Activated naive CD4-positive, alpha-beta T cell treated with anti-CD3 and anti-CD28 coated beads, Interleukin-2, amount 50 U/mL, for 24 hours (primary cell): ENCODE results near the gene GDE1.
"Not testable (repeated sequence)": the region's sequence is repeated elsewhere in the genome, so short reads cannot be mapped to it uniquely, and the experiment has no call there.

Source experiments
- H3K27ac Mint-ChIP-seq: one replicate; pipeline ENCODE4 v1.8.0; 2021; ENCODE audit warnings: mild to moderate bottlenecking, mixed read lengths
- H3K27me3 Mint-ChIP-seq: one replicate; pipeline ENCODE4 v1.8.0; 2021; ENCODE audit warnings: mixed read lengths
- H3K36me3 Mint-ChIP-seq: one replicate; pipeline ENCODE4 v1.8.0; 2021; ENCODE audit warnings: mixed read lengths
- H3K4me1 Mint-ChIP-seq: one replicate; pipeline ENCODE4 v1.8.0; 2021; ENCODE audit warnings: mixed read lengths
- H3K4me3 Mint-ChIP-seq: one replicate; pipeline ENCODE4 v1.8.0; 2021; ENCODE audit warnings: mild to moderate bottlenecking, mixed read lengths
- H3K9me3 Mint-ChIP-seq: one replicate; pipeline ENCODE4 v1.8.0; 2021; ENCODE audit warnings: mixed read lengths

Gene GDE1, protein sequence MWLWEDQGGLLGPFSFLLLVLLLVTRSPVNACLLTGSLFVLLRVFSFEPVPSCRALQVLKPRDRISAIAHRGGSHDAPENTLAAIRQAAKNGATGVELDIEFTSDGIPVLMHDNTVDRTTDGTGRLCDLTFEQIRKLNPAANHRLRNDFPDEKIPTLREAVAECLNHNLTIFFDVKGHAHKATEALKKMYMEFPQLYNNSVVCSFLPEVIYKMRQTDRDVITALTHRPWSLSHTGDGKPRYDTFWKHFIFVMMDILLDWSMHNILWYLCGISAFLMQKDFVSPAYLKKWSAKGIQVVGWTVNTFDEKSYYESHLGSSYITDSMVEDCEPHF

DNA sequence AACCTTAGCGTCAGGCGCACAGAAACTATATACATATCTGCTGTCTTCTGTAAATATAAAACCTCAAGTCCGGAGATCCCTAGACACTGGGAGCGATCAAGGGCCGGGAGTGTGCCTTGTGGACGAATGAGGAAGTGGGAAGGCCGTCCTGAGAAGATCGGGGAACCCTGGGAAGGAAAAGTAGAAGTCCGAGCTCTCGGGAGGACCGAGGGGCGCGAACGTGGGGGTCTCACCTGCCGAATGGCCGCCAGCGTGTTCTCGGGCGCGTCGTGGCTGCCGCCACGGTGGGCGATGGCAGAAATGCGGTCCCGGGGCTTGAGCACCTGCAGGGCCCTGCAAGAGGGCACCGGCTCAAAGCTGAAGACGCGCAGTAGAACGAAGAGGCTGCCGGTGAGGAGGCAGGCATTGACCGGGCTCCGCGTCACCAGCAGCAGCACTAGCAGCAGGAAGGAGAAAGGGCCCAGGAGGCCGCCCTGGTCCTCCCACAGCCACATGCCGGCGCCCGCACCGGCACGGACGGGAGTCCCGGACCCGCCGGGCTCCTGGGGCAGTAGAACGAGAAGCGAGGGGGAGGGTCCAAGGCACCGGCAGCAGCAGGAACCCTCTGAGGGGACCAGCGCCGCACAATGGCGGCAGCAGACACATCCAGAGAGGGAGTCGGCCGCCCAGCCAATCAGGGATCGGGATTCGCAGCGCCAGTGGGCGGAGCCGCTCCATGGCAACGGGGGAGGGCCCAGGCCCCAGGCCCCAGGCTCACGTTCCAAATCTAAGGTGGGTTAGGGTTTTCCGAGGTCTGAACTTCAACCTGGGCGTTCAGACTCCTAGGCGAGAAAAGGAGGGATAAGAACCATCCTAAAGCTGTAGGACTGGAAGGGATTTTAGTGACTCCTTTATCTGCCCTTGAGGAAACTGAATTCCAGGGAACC lies at the start of gene GDE1:
GDE1 (minus strand) TSS at position 628 of the 926 bp plus-strand sequence; CDS start at position 494, 134 bp downstream.
- Mint-ChIP-seq H3K4me1 (peaks cover 64% of the 10 kb centered on the region), H3K4me3 (peak within 1 kb of the TSS; percentile 95), H3K27me3 (no peaks in the 10 kb centered on the region)

GRCh38 chr16:19567560-19567959 lies 45.7 kb upstream of the GDE1 start:
- Mint-ChIP-seq H3K4me1 (no peaks in the 10 kb centered on the region), H3K27me3 (no peaks in the 10 kb centered on the region), H3K36me3 (peaks cover 5% of the 10 kb centered on the region), H3K9me3 (no peaks in the 10 kb centered on the region), H3K27ac (no peak overlapping the region), H3K4me3 (no peak overlapping the region)

More for the DNA sequence above, at the start of gene GDE1:
- H3K9me3 Mint-ChIP-seq, result no peaks in the 10 kb centered on the region
- H3K27ac Mint-ChIP-seq, result peak within 1 kb of the TSS; percentile 96
- H3K36me3 Mint-ChIP-seq, result peaks cover 4% of the 10 kb centered on the region

GRCh38 chr16:19566362-19566761 lies 44.5 kb upstream of the GDE1 start:
- Mint-ChIP-seq H3K27ac (no peak overlapping the region), H3K9me3 (no peaks in the 10 kb centered on the region), H3K27me3 (no peaks in the 10 kb centered on the region), H3K36me3 (peaks cover 5% of the 10 kb centered on the region), H3K4me1 (peaks cover 6% of the 10 kb centered on the region), H3K4me3 (no peak overlapping the region)

- Mint-ChIP-seq H3K4me3 (no peak overlapping the region), H3K27ac (no peak overlapping the region), H3K36me3 (peaks cover 5% of the 10 kb centered on the region), H3K4me1 (peaks cover 9% of the 10 kb centered on the region), H3K9me3 (no peaks in the 10 kb centered on the region), H3K27me3 (no peaks in the 10 kb centered on the region)
Observed at GRCh38 chr16:19563377-19563776, 41.5 kb upstream of the GDE1 start.

DNA sequence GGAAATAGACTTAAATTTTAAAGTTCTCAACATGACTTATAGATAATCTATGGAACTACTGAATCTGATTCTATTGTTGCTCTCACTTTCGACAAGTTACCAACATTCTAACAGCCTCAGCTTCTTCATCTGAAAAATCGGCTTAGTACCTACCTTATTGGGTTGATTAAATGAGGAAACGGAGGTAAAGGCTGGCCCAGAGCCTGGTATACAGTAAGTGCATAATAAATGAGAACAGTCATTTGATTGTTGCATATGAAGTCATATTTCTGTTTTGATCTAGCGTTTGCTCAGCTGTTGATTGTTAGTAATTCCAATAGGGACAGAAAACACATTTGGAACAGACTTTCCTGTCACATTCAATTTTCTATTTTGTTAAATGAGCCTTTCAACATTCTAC lies 38.2 kb upstream of the GDE1 start:
- no peak overlapping the region for H3K4me3 Mint-ChIP-seq
- peaks cover 22% of the 10 kb centered on the region for H3K4me1 Mint-ChIP-seq
- no peaks in the 10 kb centered on the region for H3K9me3 Mint-ChIP-seq
- no peaks in the 10 kb centered on the region for H3K36me3 Mint-ChIP-seq
- H3K27ac Mint-ChIP-seq, result no peak overlapping the region
- H3K27me3 Mint-ChIP-seq, result no peaks in the 10 kb centered on the region

DNA sequence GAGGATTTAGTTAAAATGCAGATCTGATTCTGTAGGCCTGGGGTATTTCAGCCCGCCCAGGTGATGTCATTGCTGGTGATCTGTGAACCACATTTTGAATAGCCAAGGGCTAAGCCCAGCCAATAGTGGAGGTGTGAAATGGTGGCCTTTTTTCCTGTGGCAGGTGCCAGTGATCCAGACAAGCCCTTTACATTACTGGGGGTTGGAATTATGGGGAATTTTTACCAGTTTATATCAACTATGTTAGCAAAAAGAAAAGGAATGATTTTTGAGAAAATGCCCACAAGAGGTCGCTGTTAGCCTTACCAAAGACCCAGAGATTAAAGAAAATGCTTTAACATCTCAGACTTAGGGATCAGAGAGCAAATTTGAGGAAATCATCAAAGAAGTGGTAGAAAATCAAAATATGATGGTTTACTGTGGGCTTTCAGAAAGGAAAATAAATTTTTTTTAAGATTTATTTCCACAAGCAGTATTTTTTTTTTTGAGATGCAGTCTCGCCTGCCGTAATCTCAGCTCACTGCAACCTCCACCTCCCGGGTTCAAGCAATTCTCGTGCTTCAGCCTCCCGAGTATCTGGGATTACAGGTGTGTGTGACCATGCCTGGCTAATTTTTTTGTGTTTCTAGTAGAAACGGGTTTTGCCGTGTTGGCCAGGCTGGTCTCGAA lies 37.5 kb upstream of the GDE1 start:
- Mint-ChIP-seq H3K27ac (no peak overlapping the region), H3K9me3 (no peaks in the 10 kb centered on the region), H3K27me3 (no peaks in the 10 kb centered on the region), H3K4me1 (peaks cover 27% of the 10 kb centered on the region), H3K4me3 (no peak overlapping the region), H3K36me3 (no peaks in the 10 kb centered on the region)

DNA sequence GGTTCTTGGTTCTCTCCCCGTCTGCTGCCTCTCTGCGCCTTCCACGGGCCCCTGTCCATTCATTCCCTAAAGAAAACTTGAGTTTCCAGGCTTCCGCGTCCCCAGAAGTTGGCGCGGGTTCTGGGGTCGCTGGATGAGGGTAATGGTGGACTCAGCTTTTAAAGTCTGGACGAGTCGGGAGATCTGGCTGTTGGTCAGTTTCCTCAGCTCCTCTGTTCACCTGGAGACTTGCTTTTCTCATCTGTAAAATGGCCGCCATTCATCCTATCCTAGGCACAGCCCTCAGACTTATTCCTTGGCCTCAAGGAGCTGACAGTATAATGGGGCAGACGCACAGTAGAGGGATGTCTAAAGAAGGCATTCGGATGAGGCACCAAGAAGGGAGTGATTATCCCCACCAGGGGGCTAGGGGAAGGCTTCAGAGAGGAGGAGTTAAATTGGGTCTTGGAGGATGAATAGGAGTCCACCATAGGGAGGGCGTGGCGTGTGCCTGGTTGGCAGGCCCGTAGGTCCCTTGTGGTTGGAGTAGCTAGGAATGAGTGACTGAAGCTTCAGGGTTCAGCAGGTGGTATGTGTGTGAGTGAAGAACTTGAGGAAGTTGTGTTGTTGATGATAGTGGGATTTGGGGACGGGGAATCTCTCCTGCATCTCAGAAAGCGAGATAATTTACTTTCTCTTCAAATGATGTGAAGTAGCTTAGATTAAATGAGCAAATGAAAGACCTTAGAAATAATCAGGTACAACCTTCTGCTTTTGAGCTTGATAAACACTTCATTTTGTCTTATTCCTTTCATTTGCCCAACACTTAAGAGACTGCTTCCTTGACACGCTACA lies 34.3 kb upstream of the GDE1 start:
- peak overlapping the region; percentile 96 for H3K4me3 Mint-ChIP-seq
- H3K36me3 Mint-ChIP-seq, result no peaks in the 10 kb centered on the region
- peaks cover 26% of the 10 kb centered on the region for H3K4me1 Mint-ChIP-seq
- H3K27me3 Mint-ChIP-seq, result no peaks in the 10 kb centered on the region
- H3K27ac Mint-ChIP-seq, result peak overlapping the region; percentile 96
- H3K9me3 Mint-ChIP-seq, result no peaks in the 10 kb centered on the region

- H3K4me3 Mint-ChIP-seq, result peak within 1 kb of the TSS; percentile 96
- H3K27me3 Mint-ChIP-seq, result no peaks in the 10 kb centered on the region
- H3K36me3 Mint-ChIP-seq, result no peaks in the 10 kb centered on the region
- peak within 1 kb of the TSS; percentile 96 for H3K27ac Mint-ChIP-seq
- H3K4me1 Mint-ChIP-seq, result peaks cover 26% of the 10 kb centered on the region
- H3K9me3 Mint-ChIP-seq, result no peaks in the 10 kb centered on the region
Observed at GRCh38 chr16:19555186-19555937, 33.5 kb upstream of the GDE1 start, which contains the start of gene VPS35L. Gene VPS35L (plus strand): TSS chr16:19555703. CDS start chr16:19555730, 27 bp downstream.

GRCh38 chr16:19549673-19550072 lies 27.8 kb upstream of the GDE1 start:
- peaks cover 5% of the 10 kb centered on the region for H3K4me1 Mint-ChIP-seq
- no peak overlapping the region for H3K27ac Mint-ChIP-seq
- H3K27me3 Mint-ChIP-seq, result no peaks in the 10 kb centered on the region
- H3K36me3 Mint-ChIP-seq, result no peaks in the 10 kb centered on the region
- no peak overlapping the region for H3K4me3 Mint-ChIP-seq
- H3K9me3 Mint-ChIP-seq, result no peaks in the 10 kb centered on the region

DNA sequence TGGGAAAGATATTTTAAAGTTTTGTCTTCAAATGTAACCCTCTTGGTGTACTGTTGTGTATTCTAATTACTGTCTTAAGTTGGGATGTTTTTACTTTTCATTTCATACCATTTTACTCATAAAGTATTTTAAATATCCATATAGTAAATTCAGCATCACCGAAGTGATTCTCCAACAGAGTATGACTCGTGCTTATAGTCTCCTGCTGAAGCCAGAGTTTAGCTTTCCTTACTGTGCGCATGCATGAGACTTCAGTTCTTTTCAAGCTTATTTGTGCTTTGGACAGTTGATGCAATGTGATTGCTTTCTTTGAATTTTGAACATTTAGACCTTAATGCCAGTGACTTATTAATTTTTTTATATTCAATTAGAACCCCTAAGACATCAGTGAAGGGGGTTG lies 26.2 kb upstream of the GDE1 start:
- H3K36me3 Mint-ChIP-seq, result peaks cover 8% of the 10 kb centered on the region
- H3K4me3 Mint-ChIP-seq, result no peak overlapping the region
- H3K27ac Mint-ChIP-seq, result no peak overlapping the region
- H3K27me3 Mint-ChIP-seq, result no peaks in the 10 kb centered on the region
- H3K9me3 Mint-ChIP-seq, result no peaks in the 10 kb centered on the region
- H3K4me1 Mint-ChIP-seq, result no peaks in the 10 kb centered on the region

GRCh38 chr16:19543278-19543996 lies 21.5 kb upstream of the GDE1 start:
- not testable (repeated sequence) for H3K27me3 Mint-ChIP-seq, H3K9me3 Mint-ChIP-seq, H3K4me1 Mint-ChIP-seq, H3K27ac Mint-ChIP-seq, H3K4me3 Mint-ChIP-seq
- H3K36me3 Mint-ChIP-seq, result peaks cover 23% of the 10 kb centered on the region

- Mint-ChIP-seq H3K27me3 (no peaks in the 10 kb centered on the region), H3K4me1 (no peaks in the 10 kb centered on the region), H3K27ac (no peak overlapping the region), H3K36me3 (peaks cover 23% of the 10 kb centered on the region), H3K4me3 (no peak overlapping the region), H3K9me3 (no peaks in the 10 kb centered on the region)
Observed at GRCh38 chr16:19542138-19542821, 20.4 kb upstream of the GDE1 start.

GRCh38 chr16:19540241-19540970 lies 18.5 kb upstream of the GDE1 start:
- no peaks in the 10 kb centered on the region for H3K27me3 Mint-ChIP-seq
- no peak overlapping the region for H3K27ac Mint-ChIP-seq
- no peaks in the 10 kb centered on the region for H3K9me3 Mint-ChIP-seq
- no peaks in the 10 kb centered on the region for H3K4me1 Mint-ChIP-seq
- H3K4me3 Mint-ChIP-seq, result no peak overlapping the region
- H3K36me3 Mint-ChIP-seq, result peaks cover 26% of the 10 kb centered on the region
